ENCODE results near the gene CLSTN3.

DNA sequence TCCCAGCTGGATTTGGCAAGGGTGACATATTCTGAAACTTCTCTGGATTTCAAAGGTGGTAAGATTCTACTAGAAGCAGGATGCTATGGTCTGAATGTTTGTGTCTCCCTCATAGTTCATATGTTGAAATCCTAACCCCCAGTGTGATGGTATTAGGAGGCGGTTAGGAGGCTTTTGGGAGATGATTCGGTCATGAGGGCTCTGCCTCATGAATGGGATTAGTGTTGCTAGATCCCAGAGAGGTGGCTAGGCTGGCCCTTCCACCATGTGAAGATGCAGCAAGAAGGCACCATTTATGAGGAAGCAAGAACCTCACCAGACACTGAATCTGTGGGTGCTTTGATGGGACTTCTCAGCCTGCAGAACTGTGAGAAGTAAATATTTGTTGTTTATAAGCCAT is 48.3 kb downstream of the CLSTN3 start:
- TF ChIP-seq, protein P1, sequence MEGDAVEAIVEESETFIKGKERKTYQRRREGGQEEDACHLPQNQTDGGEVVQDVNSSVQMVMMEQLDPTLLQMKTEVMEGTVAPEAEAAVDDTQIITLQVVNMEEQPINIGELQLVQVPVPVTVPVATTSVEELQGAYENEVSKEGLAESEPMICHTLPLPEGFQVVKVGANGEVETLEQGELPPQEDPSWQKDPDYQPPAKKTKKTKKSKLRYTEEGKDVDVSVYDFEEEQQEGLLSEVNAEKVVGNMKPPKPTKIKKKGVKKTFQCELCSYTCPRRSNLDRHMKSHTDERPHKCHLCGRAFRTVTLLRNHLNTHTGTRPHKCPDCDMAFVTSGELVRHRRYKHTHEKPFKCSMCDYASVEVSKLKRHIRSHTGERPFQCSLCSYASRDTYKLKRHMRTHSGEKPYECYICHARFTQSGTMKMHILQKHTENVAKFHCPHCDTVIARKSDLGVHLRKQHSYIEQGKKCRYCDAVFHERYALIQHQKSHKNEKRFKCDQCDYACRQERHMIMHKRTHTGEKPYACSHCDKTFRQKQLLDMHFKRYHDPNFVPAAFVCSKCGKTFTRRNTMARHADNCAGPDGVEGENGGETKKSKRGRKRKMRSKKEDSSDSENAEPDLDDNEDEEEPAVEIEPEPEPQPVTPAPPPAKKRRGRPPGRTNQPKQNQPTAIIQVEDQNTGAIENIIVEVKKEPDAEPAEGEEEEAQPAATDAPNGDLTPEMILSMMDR (IDR thresholded peaks at IDR 0.05) = no peak
- TF ChIP-seq POLR2A (IDR thresholded peaks at IDR 0.05) = no peak
